ENCODE data around the gene TYRP1. TPM values are rescaled to one million over a fixed set of nuclear protein-coding genes. Genes with fewer than 3 reads are reported as not detected.

The TYRP1 gene, protein sequence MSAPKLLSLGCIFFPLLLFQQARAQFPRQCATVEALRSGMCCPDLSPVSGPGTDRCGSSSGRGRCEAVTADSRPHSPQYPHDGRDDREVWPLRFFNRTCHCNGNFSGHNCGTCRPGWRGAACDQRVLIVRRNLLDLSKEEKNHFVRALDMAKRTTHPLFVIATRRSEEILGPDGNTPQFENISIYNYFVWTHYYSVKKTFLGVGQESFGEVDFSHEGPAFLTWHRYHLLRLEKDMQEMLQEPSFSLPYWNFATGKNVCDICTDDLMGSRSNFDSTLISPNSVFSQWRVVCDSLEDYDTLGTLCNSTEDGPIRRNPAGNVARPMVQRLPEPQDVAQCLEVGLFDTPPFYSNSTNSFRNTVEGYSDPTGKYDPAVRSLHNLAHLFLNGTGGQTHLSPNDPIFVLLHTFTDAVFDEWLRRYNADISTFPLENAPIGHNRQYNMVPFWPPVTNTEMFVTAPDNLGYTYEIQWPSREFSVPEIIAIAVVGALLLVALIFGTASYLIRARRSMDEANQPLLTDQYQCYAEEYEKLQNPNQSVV
- not detected for total RNA-seq

DNA sequence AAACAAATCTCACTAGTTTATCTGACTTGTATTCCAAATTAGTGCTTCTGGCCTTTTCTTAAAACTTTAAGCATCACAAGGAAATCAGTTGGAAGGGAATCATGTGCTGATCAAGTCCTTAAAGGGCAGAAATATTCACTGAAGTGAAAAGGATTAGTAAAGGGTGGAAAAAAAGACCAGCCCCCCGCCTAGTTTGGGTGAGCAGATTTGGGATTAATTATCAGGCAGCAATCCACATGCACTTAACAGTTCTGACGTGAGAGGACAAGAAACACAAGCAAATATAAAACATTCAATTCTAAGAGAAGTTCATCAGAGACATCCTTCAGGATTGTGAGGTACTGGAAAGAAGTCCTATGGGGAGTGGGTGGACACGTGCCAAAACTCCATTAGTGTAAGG lies at the start of gene TYRP1:
TYRP1 (plus strand) TSS at position 245 of the 400 bp plus-strand sequence. CDS start 612 bp downstream, outside the sequence.
- no peak for TF ChIP-seq POLR2A (IDR thresholded peaks at IDR 0.05)
- TF ChIP-seq, protein P1, sequence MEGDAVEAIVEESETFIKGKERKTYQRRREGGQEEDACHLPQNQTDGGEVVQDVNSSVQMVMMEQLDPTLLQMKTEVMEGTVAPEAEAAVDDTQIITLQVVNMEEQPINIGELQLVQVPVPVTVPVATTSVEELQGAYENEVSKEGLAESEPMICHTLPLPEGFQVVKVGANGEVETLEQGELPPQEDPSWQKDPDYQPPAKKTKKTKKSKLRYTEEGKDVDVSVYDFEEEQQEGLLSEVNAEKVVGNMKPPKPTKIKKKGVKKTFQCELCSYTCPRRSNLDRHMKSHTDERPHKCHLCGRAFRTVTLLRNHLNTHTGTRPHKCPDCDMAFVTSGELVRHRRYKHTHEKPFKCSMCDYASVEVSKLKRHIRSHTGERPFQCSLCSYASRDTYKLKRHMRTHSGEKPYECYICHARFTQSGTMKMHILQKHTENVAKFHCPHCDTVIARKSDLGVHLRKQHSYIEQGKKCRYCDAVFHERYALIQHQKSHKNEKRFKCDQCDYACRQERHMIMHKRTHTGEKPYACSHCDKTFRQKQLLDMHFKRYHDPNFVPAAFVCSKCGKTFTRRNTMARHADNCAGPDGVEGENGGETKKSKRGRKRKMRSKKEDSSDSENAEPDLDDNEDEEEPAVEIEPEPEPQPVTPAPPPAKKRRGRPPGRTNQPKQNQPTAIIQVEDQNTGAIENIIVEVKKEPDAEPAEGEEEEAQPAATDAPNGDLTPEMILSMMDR (IDR thresholded peaks at IDR 0.05) = no peak
- Histone ChIP-seq H3K27me3 (no peaks in the 10 kb centered on the region), H3K4me3 (no peak within 1 kb of the TSS), H3K36me3 (no peaks in the 10 kb centered on the region), H3K9me3 (no peaks in the 10 kb centered on the region), H3K27ac (no peak within 1 kb of the TSS), H3K4me1 (peaks cover 0 to 9% (median 0%) of the 10 kb centered on the region in 3 donors)
- intact Hi-C loops (cut with DNase I) = no loop called here
- DNase-seq = no peak
- 61 to 68% methylated on average over 3 of the region's 3 CpGs for WGBS, 2 donors

DNA sequence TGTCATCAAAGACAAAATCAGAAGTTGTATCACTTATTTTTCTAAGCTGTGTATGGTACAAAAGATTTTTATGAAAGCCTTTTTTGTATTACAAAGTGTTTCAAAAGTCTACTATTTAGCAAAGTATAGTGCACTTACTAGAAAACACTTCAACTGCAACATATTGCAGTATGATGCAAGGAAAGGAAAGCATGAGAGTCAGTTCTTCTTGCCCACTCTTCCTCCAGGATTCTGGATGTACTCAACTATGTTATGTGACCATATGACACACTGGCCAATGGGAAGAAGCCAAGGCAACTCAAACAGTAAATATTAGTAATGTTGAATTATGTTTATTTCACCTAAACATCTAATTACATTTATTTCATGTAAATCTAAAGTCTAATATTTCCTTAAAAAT lies 49.5 kb upstream of the TYRP1 start:
- no peaks in the 10 kb centered on the region for H3K9me3 ChIP-seq
- no peaks in the 10 kb centered on the region for H3K36me3 ChIP-seq
- TF ChIP-seq, protein P1 (IDR thresholded peaks at IDR 0.05) = no peak
- TF ChIP-seq POLR2A (IDR thresholded peaks at IDR 0.05) = no peak
- DNase-seq = no peak
- H3K4me1 ChIP-seq = no peaks in the 10 kb centered on the region
- intact Hi-C loops (cut with DNase I) = no loop called here
- H3K4me3 ChIP-seq = no peak overlapping the region
- no peak overlapping the region for H3K27ac ChIP-seq
- no peaks in the 10 kb centered on the region for H3K27me3 ChIP-seq

DNA sequence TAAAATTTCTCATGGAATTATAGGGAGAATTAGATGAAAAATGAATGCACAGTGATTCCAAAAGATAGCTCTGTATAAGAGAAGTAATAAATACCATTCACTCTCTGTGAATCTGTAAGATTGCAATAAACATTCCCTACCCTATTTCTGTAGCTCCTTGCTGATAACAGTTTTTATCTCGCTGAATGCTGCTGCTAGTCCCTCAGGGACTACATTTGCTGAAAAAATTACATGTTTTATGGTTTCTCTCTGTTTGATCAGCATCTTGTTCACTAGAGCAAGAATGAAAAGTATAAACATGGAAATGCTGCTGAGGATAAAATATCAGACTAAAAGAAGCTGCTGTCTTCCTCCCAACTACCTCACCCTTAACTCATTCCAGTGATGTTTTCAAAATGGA lies 44.3 kb upstream of the TYRP1 start:
- Histone ChIP-seq H3K27me3 (no peaks in the 10 kb centered on the region), H3K4me1 (no peaks in the 10 kb centered on the region), H3K27ac (no peak overlapping the region), H3K4me3 (no peak overlapping the region), H3K9me3 (no peaks in the 10 kb centered on the region), H3K36me3 (no peaks in the 10 kb centered on the region)
- intact Hi-C loops (cut with DNase I) = no loop called here
- WGBS, 2 donors = 50 to 67% methylated on average over 1 of the region's 1 CpG
- no peak for DNase-seq
- TF ChIP-seq POLR2A (IDR thresholded peaks at IDR 0.05) = no peak
- TF ChIP-seq, protein P1 (IDR thresholded peaks at IDR 0.05) = no peak

DNA sequence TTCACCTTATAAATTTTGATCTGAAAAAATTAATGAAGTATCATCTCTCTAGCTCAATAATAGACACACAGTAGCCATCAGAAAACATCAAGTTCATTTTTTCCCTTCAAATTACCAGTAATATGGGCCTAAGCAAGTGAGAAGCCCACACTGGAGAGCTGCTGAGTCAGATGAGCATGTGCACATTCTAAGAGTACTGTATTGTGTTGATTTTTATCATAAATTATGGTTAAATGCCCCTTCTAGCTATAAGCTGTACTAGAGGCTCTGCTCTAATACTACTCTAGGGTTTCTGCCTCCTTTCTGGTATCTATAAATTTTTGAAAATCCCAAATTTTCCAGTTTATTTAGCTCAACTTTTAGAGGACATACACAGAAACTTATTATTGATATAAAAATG lies 42.1 kb upstream of the TYRP1 start:
- Histone ChIP-seq H3K4me3 (no peak overlapping the region), H3K36me3 (no peaks in the 10 kb centered on the region), H3K27ac (no peak overlapping the region), H3K9me3 (no peaks in the 10 kb centered on the region), H3K27me3 (no peaks in the 10 kb centered on the region), H3K4me1 (no peaks in the 10 kb centered on the region)
- intact Hi-C loops (cut with DNase I) = no loop called here
- TF ChIP-seq POLR2A (IDR thresholded peaks at IDR 0.05) = no peak
- TF ChIP-seq, protein P1 (IDR thresholded peaks at IDR 0.05) = no peak
- DNase-seq = no peak

DNA sequence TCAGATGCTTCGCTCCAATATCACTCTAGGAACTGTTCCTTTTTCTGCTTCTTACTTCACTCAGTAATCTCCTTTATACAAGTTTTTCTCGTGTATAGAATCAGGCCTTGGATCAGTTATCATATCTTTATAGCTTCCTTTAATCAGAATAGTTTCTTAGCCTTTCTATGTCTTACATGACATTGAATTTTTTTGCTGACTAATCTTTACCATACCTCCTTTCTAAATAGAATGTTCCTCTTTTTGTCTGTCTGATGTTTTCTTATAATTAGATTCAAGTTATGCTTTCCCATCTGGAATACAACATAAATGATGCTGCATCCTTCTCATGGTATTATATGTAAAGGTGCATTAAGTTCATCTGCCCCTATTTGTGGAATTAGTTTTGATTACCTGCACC lies 40.2 kb upstream of the TYRP1 start:
- Histone ChIP-seq H3K27me3 (no peaks in the 10 kb centered on the region), H3K27ac (no peak overlapping the region), H3K4me3 (no peak overlapping the region), H3K9me3 (no peaks in the 10 kb centered on the region), H3K4me1 (no peaks in the 10 kb centered on the region), H3K36me3 (no peaks in the 10 kb centered on the region)
- no peak for DNase-seq
- WGBS, 2 donors = 12 to 25% methylated on average over 2 of the region's 2 CpGs
- intact Hi-C loops (cut with DNase I) = no loop called here
- no peak for TF ChIP-seq POLR2A (IDR thresholded peaks at IDR 0.05)
- TF ChIP-seq, protein P1 (IDR thresholded peaks at IDR 0.05) = no peak

Measured in esophagus squamous epithelium (tissue), 5 donors.